NCI-H1417 treated with DMSO at 0.1 percent for 48 hours (cell line): Measurements from ENCODE around the gene TMED8.
"Not testable (repeated sequence)": the region's sequence is repeated elsewhere in the genome, so short reads cannot be mapped to it uniquely, and the experiment has no call there.

Experiments used
- DNase-seq: peaks from one replicate; lab custom pipeline; 2025; lab: John Stamatoyannopoulos, UW

The TMED8 gene

GRCh38 chr14:77376771-77377501, at the start of gene TMED8, which contains the start of gene SAMD15:
Gene TMED8, minus strand, starts transcription at chr14:77377094. Its CDS starts 41 bp downstream, at chr14:77377053.
Gene SAMD15, plus strand, starts transcription at chr14:77377379. Its CDS starts 40 bp downstream, at chr14:77377419.
- DNase-seq, result peak; percentile 82

GRCh38 chr14:77426396-77426795, 49.5 kb upstream of the TMED8 start:
- DNase-seq, result no peak

GRCh38 chr14:77424862-77425261, 48.0 kb upstream of the TMED8 start:
- no peak for DNase-seq

GRCh38 chr14:77423423-77423822, 46.5 kb upstream of the TMED8 start, which contains the start of gene NOXRED1:
Gene NOXRED1, minus strand, starts transcription at chr14:77423523. Its CDS starts 634 bp downstream, at chr14:77422889.
- DNase-seq, result no peak

GRCh38 chr14:77421201-77421600, 44.3 kb upstream of the TMED8 start:
- DNase-seq, result no peak

DNA sequence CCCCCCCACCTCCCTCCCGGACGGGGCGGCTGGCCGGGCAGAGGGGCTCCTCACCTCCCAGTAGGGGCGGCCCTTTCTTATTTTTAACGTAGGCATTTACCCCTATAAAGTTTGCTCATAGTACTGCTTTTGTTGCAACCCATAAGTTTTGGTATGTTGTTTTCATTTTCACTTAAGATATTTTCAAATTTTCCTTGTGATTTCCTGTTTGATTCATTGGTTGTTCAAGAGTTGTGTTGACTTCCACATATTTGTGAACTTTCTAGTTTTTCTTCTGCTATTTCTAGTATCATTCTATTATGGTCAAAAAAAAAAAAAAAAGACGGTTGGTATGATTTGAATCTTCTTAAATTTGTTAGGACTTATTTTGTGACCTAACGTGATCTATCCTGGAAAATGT, 39.9 kb upstream of the TMED8 start:
- no peak for DNase-seq

GRCh38 chr14:77416098-77416497, 39.2 kb upstream of the TMED8 start:
- not testable (repeated sequence) for DNase-seq

GRCh38 chr14:77415403-77416030, 38.6 kb upstream of the TMED8 start:
- not testable (repeated sequence) for DNase-seq

DNA sequence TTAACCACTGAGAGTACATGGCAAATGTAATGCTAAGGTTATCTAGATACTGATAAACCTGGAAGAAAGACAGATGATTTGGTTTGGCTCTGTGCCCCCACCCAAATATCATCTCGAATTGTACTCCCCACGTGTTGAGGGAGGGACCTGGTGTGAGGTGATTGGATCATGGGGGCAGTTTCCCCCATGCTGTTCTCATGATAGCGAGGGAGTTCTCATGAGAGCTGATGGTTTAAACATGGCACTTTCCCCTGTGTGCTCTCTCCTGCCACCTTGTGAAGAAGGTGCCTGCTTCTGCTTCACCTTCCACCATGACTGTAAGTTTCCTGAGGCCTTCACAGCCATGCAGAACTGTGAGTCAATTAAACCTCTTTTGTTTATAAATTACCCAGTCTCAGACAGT, 32.2 kb upstream of the TMED8 start:
- no peak for DNase-seq

DNA sequence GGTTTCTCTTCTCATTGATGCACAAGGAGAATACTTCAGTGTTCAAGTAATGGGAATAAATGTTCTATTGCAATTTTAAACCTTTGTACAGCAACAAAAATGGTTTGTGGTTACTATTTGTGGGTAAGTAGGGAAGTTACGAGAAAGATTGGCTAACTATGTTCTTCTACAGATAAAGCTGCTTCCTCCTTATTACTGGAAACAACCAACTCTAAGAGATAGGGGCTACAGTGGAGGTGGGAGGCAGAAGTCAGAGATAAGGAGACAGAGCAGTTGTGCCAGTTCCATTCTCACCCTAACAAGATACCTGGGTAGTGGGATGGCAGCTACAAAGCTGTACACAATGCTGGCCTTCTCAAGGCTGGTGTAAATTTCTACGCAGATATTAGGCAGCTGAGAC, 30.3 kb upstream of the TMED8 start:
- DNase-seq, result no peak

GRCh38 chr14:77406718-77407117, 29.8 kb upstream of the TMED8 start:
- DNase-seq, result no peak

- DNase-seq, result no peak
Observed at GRCh38 chr14:77406086-77406485, 29.2 kb upstream of the TMED8 start.

GRCh38 chr14:77403768-77404167, 26.9 kb upstream of the TMED8 start:
- no peak for DNase-seq

DNA sequence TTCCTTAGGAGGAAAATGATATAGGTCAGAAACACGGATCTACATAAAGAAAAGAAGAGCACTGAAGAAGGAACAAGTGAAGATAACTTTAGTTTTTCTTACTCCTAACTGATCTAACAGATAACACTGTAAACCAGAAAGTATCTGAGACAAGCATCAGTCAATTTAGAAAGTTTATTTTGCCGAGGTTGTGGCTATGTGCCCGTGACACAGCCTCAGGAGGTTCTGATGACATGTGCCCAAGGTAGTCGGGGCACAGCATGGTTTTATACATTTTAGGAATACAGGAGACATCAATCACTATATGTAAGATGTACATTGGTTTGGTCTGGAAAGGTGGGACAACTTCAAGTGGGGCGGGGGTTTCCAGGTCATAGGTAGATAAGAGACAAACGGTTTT, 23.3 kb upstream of the TMED8 start:
- DNase-seq, result no peak

- no peak for DNase-seq
Observed at GRCh38 chr14:77390188-77390587, 13.3 kb upstream of the TMED8 start.

- DNase-seq, result no peak
Observed at GRCh38 chr14:77378701-77379100, 1.8 kb upstream of the TMED8 start.

DNA sequence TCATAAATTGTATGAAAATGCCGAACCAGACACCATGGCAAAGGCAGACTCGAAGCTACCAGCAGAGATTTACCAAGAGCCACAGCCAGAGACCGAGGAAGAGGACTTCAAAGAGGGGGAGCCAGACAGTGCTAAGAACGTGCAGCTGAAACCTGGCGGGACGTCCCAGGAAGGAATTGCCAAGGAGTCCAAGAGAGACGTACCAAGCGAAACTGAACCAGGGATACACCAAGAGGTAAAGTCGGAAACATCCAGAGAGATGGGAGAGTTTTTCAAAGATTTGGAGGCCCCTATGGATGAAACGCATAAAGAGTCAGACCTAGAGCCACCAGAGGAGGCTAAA, 579 bp upstream of the TMED8 start:
- DNase-seq, result no peak

DNA sequence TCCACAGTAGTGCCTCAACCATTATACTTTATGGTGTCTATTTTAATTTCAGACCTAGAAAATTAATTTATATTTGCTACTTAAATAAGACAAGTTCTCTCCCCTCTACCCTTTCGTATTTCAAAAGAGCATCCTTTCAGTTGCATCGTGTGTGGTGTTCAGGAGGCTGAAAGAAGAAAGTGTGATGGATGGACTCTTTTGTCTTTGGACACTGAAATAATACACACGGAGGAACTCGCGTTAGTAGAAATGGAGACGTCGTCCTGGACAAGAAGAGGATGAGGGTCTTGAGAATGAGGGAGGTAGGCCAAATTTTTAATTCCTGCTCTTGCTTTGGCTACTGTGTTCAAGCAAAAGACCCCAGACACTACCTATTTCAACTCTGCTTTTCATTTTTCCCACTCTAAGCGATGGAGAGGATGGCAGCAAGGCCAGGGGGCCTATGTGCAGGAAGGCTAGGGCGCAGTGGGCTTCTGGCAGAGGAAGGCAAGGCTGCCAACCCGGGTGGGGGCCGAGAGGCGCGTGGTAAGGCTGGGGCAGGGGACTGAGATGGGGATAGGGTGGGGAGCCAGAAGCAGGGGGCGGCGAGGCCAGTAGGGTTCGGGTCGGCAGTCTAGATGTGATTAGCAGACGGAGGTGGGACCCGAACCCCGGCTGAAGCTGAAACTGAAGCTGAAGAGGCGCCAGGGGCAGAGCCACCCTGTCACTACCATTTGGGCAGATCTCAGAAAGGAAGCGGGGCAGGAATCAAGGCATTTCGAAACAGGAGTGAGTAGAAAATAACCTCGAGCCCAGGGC, 722 bp downstream of the TMED8 start:
- DNase-seq, result no peak

DNA sequence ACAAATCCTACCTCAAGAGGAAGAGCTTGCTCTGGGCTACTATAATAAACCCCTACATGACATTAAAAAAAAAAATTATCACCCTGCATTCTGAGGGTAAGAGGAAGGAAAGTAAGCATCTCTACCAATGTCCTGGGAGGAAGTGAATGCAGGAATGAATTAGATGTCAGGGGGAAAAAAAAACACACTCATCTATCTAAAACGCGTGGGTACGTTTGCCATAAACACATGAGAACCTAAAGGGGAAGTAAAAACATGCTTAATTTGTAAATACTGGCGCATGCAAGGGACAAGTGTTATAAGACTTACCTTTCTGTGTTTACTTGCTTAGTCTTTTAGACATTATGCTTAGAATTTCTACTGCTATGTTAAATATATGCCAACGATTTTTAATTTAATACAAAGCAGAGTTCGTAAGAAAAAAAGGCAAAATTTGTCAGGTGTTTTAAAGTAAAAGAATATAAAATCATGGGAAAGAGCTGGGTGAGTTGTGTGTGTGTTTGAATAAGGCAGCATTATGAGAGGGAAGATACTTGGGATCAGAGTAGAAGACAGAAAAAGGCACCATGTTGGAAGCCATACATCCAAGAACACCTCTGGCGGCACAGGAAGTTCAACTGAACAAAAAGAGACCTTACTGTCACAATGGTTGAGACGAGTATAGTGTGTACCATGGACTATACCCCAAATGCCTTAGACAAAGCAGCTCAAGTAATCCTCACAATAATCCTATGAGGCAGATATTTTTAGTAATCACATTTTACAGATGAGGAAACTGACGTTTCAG, 1.5 kb downstream of the TMED8 start:
- no peak for DNase-seq

GRCh38 chr14:77372304-77372841, 4.5 kb downstream of the TMED8 start:
- no peak for DNase-seq

DNA sequence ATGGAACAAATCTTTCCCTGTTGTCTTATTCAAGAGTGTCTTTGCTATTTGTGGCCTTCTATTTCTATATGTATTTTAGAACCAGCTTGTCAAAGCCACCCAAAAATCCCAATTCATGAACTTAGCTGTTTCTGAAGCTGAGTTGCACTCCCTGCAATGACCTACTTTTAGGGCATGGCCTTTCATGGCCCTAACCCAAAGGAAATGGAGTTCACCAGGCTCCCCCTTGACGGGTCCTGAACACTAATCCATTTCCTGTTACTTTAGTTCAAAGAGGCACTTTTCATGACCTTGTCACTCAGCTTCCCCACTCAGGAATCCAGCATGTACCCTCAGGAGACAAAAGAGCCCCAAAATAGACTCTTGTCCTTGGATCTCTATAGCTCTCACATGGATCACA, 7.6 kb downstream of the TMED8 start:
- DNase-seq, result no peak

DNA sequence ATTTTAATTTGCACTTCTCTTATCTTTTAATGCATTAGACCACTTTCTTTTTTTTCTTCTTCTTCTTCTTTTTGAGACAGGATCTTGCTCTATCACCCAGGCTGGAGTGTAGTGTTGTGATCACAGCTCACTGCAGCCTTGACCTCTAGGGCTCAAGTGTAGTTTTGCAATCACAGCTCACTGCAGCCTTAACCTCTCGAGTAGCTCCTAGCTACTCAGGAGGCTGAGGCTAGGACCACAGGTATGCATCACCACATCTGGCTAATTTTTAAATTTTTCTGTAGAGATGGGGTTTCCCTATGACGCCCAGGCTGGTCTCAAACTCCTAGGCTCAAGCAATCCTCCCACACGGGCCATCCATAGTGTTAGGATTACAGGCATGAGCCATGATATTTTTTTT, 12.7 kb downstream of the TMED8 start:
- DNase-seq, result no peak
